Fibroblast of skin of abdomen (primary cell): ENCODE measurements around the gene MTIF3.
"Not testable (repeated sequence)": the region's sequence is repeated elsewhere in the genome, so short reads cannot be mapped to it uniquely, and the experiment has no call there.

Experiments
- DNase-seq: peaks from one replicate; pipeline ENCODE4 v3.0.0-alpha.2; 2013

Gene MTIF3

DNA sequence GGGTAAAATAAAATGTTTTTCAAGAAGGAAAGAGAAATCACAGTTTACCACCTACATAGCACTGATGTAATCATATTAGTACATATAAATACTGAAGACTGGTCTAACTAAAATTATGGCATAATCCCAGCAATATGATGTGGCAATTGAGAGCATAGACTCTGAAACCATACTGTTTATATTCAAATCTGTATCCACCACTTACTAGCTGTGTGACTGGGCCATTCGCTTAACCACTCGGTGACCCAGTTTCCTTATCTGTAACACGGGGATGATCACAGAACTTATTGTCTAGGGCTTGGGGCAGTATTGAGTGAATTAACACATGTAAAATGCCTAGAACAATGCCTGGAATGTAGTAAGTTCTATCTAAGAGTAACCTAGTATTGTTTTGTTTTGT is 39.0 kb downstream of the MTIF3 start:
- no peak for DNase-seq

DNA sequence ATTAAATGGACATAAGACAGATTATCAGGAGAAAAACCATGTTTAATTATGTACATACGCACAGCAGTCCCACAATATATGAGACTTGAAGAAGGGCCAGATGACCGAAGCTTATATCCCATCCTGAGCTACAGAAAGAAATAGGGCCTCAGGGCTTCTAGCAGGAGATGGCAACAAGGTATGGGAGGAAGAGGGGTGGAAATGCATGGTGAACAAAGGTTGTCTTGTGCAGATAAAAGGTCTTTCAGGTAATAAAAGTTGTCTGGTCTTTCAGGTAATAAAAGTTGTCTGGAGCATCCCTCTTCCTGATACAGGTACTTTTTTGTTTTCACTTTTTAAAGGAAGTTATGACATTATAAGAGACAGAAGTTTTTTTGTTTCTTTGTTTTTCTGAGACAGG is 41.4 kb downstream of the MTIF3 start:
- DNase-seq: no peak

DNA sequence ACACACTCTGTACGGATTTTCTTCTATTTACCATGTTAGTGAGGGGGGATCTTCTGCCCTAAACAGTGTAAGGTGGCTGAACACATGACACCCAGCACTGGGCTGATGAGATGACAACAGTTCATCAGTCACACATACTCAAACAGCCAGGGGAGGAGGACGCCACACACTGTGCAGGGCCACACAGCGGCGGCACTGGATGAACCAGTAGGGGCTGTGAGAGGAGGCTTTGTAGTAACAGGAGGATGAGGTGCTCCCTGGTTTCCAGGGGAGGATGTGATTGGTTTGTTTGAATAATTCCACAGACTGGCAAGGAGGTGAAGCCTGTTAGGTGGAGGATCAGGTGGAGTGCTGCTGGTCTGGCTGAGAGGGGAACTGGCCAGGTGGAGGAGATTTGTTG is 42.3 kb downstream of the MTIF3 start:
- DNase-seq: no peak

DNA sequence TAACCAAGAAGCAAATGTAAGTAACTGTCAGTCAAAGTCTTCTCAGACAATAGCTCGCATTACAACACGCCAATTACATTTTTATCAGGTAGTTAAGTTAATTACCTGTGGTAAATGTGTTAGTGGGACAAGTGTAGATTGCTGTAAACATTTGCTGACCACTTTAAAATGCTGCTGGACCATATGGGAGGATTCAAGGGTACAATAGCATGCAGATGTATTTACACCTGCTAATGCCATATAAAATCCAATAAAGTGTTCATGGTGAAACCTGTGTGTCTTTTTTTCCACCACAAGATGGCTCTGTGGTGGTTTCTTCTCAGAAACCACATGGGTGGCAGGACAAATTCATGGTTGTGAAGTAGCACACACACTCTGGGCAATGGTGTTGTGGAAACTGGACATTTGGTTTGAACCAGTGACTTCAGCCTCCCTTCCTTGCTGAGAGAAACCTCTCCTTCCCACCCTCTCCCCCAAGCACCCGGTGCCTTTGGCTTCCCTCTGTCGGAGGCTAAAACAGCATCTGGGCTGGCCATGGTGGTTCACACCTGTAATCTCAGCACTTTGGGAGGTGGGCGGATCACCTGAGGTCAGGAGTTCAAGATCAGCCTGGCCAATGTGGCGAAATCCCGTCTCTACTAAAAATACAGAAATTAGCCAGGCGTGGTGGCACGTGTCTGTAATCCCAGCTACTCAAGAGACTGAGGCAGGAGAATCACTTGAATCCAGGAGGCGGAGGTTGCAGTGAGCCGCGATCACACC is 44.0 kb downstream of the MTIF3 start:
- DNase-seq: peak; percentile 17

DNA sequence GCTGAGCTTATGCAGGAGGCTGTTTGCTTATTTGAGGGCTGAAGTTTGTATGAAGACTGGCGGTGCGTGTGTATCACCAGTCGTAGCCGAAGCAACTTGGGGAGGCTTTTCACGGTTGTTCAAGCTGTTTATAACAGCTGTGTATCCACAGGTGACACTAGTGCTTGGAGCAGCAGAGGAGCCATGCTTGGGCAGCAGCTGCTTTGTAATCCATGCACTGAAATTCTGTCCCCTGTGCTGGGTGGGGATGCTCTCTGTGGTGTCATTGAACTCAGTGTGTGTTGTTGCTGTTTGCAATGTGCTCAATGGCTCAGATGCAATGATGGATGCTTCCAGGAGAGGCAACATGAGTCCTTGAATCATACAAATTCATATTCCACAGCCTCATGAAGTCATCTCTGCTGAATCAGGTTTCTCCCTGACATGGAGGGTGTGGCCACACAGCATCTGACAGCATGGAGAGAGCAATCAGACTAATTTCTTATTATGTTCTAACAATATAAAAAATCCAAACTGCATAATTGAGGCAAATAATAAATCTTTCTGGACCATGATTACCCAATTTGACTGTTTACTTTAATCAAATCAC is 44.7 kb downstream of the MTIF3 start:
- DNase-seq: no peak

DNA sequence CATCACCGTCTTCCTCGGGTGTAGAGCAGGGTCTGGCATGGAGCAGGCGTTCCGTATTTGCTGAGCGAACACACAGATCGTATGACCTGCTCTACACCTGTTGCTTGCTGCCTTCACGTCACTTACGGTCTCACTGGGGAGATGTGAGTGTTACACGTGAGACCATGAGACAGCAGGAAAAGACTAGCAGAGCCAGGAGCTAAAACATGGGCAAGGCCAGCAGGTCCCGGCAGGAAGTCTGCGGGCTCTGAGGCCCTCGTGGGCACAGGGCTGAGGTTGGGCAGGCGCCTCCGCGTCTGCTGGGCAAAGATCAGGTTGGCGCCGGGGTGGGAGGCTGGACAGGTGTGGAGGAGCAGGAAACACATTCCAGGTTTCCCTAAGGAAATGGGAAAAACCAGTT is 45.7 kb downstream of the MTIF3 start:
- DNase-seq: no peak

DNA sequence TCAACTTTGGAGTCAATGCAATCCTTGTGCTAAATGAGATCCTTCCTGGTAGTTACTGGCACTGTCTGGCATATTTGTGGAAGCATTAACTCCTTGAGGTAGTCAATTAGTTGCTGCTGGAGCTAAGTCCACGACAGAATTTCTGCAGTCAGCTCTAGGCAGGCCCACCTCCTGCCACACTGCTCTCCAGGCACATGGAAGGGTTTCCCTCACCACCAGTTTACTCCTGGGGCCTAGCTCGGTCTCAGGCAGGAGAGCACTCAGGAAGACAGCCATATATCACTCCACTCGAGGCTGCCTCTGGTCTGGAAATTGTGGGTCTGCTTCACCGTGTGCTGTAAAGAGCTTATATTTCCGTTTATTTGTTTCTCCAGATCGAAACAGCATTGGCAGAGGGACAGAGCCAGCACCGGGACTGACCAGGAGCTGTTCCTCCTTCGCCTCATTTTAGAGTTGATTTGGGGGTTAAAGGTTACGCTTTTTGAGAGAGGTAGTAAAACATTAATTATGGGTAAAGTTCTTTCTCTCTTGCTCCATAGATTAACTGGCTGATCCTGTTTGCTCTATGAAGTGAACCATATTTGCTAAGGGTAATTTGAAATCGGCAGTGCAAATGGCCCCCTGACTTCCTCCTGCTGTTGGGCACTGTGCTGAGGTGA is 46.5 kb downstream of the MTIF3 start:
- DNase-seq: no peak

DNA sequence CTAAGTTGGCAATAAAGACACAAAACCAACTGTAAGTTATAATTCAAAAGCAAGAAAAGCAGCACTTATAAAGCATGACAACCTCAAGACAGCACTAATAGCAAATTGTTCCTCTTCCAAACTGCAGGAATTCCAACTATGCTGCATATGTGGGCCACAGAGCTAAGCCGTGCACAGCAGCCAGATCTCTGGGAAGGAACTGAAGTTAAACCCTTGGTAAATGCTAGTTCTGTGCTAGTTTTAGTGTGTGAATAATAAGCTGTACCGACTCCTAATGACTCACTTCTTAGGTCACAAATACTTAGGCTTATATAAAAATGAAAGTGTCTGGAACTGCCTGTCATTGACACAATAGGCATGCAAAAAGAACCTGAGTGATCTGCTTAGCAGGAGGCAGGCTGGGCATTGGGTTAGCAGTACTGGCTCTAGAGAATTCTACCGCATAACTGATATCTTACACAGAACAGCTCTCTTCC is 47.1 kb downstream of the MTIF3 start:
- peak; percentile 88 for DNase-seq

DNA sequence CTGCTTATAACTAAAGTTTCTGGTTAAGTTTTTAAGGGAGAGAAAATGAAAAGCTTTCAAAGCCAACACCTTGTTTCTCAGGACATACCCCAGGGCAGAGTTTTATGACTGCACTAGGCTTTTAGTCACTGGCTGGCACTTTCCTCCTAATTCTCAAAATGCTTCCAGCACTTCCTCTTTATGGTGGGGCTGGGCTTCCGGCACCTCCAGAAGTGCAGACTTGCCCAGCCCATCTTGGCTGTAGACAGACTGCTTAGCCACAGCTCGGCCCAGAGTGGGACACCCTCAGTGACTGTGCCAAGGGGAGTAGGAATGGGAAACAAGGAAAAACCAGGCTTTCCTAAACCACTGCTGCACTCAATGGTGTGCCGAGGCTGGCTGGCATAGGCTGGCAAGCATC is 49.2 kb downstream of the MTIF3 start:
- DNase-seq: no peak

DNA sequence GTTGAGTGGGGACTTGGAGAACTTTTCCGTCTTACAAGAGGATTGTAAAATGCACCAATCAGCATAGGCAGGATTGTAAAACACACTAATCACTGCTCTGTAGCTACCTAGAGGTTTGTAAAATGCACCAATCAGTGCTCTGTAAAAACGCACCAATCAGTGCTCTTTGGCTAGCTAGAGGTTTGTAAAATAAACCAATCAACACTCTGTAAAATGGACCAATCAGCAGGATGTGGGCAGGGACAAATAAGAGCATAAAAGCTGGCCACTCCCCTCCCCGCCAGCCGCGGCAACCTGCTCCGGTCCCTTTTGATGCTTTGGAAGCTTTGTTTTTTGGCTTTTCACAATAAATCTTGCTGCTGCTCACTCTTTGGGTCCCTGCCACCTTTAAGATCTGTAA is 50.0 kb downstream of the MTIF3 start:
- DNase-seq: not testable (repeated sequence)

DNA sequence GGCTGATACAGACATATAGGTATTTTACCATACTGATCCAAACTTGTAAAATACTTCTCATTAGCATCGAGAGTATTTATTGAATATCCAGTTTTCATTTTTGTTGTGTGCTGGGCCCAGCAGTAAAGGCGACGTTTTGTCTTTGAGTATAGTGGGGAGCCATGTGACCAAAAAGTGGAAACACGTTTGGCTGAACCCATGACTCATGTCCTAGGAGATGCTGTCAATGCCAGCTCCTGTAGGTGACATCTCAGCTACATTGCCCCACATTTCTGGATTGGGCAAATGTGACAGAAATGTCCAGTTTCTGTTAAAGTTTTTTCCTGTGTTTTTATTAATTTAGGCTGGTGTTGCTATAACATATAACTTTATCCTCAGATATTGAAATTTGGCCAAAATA is 52.0 kb downstream of the MTIF3 start:
- DNase-seq: no peak

DNA sequence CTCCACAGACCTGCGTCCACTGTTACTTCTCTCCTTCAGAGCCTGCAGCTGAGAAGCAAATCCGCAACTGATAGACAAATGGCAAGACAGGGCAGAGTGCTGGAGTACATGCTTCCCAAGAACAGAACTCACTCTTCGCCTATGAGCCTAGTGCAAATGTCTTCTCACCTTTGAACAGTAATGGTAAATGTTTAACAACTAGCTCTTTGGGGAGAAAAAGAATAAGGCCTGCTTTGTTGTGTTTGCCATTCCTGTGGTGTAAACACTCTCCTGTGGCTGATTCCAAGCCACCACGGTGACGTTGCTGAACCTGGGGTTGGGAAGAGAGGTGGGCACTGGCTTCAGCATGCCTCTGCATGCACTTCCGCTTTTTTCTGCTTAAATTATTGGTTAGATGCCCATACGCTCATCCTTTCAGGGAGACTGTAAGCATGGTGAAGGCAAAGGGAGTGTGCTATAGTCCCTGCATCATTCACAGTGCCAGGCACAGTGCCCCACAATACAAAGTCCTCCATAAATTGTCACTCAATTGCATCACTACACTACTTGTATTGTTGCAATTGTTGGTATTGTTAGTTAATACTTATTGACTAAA is 54.0 kb downstream of the MTIF3 start:
- DNase-seq: no peak

DNA sequence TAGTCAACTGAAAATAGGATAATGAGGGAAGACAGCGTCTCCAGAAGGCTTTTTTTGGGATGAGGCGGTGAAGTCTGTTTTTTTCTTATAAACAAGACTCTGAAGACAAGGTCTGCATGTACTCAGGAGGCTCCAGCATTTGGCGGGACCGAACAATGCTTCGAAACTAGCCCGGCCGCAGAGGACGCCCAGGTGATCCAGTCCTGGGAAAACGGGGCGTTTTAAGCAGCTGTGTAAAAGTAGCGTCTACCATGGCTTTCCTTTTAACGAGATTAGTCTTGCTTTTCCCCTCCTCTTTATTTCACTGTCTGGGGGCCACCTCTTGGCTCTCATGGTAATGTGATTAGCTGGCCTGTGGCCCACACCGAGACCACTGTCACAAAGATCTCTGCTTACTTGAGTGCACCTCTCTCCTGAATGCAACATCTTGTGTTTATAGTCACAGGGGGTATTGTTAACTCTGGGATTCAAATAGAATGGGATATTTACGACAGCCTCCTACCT is 55.3 kb downstream of the MTIF3 start:
- no peak for DNase-seq

DNA sequence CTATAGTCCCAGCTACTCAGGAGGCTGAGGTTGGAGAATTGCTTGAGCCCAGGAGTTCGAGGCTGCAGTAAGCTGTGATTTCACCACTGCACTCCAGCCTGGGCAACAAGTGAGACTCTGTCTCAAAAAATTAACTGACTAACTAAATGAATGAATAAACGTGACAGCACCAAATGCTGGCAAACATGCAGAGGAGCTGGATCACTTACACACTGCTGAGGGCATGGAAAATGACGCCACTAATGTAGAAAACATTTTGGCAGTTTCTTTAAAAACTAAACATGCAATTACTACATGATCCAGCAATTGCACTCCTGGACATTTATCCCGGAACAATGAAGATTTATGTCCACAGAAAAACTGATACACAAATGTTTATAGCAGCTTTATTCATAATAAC is 57.3 kb downstream of the MTIF3 start:
- DNase-seq: no peak

DNA sequence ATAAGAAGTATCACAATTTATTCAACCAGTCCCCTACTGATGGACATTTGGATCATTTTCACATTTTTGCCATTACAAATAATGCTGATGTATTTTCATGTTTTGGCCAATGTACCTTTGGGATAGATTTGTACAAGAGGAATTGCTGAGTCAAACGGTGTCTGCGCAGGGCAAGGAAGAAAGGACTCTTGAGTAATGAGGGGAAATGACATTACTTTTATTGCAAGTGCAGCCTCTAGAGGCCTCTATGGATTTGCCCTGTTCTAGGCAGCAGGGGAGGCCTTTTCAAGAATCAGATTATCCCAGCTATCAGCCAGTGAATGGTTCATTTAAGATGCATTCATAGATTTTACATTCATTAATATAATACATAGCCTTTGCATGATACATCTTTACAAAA is 58.9 kb downstream of the MTIF3 start:
- no peak for DNase-seq

DNA sequence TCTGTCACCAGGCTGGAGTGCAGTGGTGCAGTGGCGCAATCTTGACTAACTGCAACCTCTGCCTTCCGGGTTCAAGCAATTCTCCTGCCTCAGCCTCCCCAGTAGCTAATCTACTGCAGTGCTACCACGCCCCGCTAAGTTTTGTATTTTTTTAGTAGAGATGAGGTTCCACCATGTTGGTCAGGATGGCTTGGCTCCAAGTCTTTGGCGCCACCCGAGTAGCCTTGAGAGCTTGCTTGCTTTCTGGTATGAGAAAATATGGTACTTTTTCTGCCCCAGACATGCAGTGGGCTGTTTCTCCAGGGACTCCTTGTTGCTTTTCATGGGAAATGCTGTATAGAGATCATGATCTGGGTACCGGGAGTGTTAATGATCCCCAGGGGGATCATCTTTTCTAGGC is 60.5 kb downstream of the MTIF3 start:
- DNase-seq: no peak

DNA sequence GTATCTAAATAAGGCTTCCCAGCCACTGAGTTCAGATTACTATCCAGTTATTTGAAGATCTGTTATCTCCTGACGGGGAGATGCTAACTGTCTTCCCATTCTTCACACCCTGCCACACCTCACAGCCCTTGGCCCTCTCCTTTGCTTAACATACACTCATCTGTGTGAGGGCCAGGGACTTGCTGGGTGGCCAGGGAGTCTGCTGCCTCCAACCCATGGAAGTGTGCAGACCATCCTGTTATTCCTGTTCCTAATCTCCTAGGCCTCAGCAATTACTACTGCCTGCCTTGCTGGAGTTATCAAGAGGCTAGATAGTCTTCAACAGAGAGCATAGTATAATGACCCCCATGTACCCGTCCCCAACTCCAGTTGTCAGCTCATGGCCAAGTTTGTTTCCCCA is 62.1 kb downstream of the MTIF3 start:
- no peak for DNase-seq
